Ishikawa (cell line): ENCODE results near the gene GMDS.

ENCODE experiments used
- CEBPB ChIP-seq: IDR thresholded peaks from 2 replicates; pipeline ENCODE4 v1.6.1; 2012
- CREB1 ChIP-seq: IDR thresholded peaks from 2 replicates; pipeline ENCODE4 v1.6.1; 2012; ENCODE audit warnings: low read depth
- EGR1 ChIP-seq: IDR thresholded peaks from 2 replicates; pipeline ENCODE4 v1.6.1; 2012
- EP300 ChIP-seq: IDR thresholded peaks from 2 replicates; pipeline ENCODE4 v1.6.1; 2012; ENCODE audit warnings: borderline replicate concordance
- FOXM1 ChIP-seq: IDR thresholded peaks from 2 replicates; pipeline ENCODE4 v1.6.1; 2012; ENCODE audit warnings: low read depth, borderline replicate concordance
- NFIC ChIP-seq: IDR thresholded peaks from 2 replicates; pipeline ENCODE4 v1.6.1; 2012
- TAF1 ChIP-seq: IDR thresholded peaks from 2 replicates; pipeline ENCODE4 v1.6.1; 2012; ENCODE audit warnings: low read depth, mild to moderate bottlenecking
- TF ChIP-seq, protein P1 (sequence below): IDR thresholded peaks from 2 replicates; pipeline ENCODE4 v1.6.1; 2012
- TF ChIP-seq, protein P2 (sequence below): IDR thresholded peaks from 2 replicates; pipeline ENCODE4 v1.6.1; 2012

DNA sequence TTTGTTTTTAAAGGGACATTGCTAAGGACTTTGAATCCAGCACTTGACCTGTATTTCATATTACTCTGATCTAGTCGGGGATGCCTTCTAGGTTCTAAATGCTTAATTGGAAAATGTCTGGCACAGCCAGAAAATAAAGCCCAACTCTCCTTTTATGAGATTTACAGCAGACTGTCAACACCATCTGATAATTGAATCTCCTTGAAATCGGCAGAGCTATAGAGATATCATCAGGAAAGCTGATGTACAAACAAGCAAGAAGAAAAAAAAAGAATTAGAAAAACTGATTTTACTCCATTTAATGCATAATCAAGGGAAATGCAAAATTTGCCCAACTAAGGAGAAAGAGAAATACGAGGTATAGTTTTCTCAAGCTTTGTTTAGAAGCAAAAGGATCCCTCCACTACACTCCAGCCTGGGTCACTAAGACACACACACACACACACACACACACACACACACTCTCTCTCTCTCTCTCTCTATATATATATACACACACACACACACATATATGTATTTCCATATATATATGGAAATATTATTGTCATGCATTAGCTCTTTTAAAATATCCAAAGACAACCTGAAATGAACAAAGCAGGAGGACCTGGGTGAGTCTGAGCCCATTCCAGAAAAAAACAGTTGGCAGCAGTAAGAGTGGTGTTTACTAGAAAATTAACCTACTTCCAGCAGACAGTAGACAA, 645.2 kb downstream of the GMDS start:
- TF ChIP-seq EP300 = no peak
- TF ChIP-seq, protein P1, sequence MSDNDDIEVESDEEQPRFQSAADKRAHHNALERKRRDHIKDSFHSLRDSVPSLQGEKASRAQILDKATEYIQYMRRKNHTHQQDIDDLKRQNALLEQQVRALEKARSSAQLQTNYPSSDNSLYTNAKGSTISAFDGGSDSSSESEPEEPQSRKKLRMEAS = no peak
- TF ChIP-seq, protein P2, sequence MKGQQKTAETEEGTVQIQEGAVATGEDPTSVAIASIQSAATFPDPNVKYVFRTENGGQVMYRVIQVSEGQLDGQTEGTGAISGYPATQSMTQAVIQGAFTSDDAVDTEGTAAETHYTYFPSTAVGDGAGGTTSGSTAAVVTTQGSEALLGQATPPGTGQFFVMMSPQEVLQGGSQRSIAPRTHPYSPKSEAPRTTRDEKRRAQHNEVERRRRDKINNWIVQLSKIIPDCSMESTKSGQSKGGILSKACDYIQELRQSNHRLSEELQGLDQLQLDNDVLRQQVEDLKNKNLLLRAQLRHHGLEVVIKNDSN = no peak
- TF ChIP-seq NFIC = no peak
- no peak for TF ChIP-seq EGR1
- TF ChIP-seq CREB1 = no peak
- no peak for TF ChIP-seq TAF1
- no peak for TF ChIP-seq CEBPB
- no peak for TF ChIP-seq FOXM1
